Heart left ventricle (tissue), 13 donors: ENCODE results near the gene C1GALT1C1L.

Source experiments
- CTCF ChIP-seq, 12 donors: fragments of 200-600 bp; sonication (generic) in 4 of 12; IDR thresholded peaks; one replicate each; pipeline versions ENCODE4 v1.5.0 to v1.8.0; 2018 to 2022; ENCODE audit warnings: antibody characterized with exemption in 12 of 12, mild to moderate bottlenecking in 5 of 12
- POLR2A ChIP-seq, 2 donors: fragments of 450-650 bp; IDR thresholded peaks; one replicate each; pipeline ENCODE4 v1.6.1; 2017; ENCODE audit warnings: antibody characterized with exemption in 2 of 2, mild to moderate bottlenecking in 2 of 2, moderate library complexity in 2 of 2
- donor health status: ischemic (EF 13 %, LVEDD 7.1; RV severe dilation, severe dysfunction).
- donor health status: DM: no; HTN: yes; CAD: no.
- donor health status: DM: no; HTN: no; CAD: no.
- donor health status: ischemic (EF 25% LVEDD 6.9; RV normal size, moderate dysfunction).
- donor health status: ischemic (EF 25% LVEDD 5.7; RV mildly dilated, moderate dysfunction).
- donor health status: ischemic (EF 35%, LVEDD 5.7; RV mildly dilated, moderate dysfunction).
- donor health status: nonischemic (EF 11% LVEDD 7.7; RV severe dilation, severe dysfunction).
- donor health status: DM: yes; HTN: yes; CAD: no.
- donor health status: PGD.
- donor health status: ischemic (EF 29% LVEDD 5.4; RV normal size, mild dysfunction).
- donor health status: nonischemic (EF 23%, LVEDD 6.1; RV moderate dilation, normal function).

- TF ChIP-seq CTCF (IDR thresholded peaks at IDR 0.05), result no peak
- no peak for TF ChIP-seq POLR2A (IDR thresholded peaks at IDR 0.05)
Measured at GRCh38 chr2:43675646-43676321, 445 bp downstream of the C1GALT1C1L start.
